ENCODE data around the gene DNAAF3. TPM values are rescaled to one million over a fixed set of nuclear protein-coding genes. Genes with fewer than 3 reads are reported as not detected.

The DNAAF3 gene
- total RNA-seq, 1 donor from 2014 or later, result 0.53 TPM

DNA sequence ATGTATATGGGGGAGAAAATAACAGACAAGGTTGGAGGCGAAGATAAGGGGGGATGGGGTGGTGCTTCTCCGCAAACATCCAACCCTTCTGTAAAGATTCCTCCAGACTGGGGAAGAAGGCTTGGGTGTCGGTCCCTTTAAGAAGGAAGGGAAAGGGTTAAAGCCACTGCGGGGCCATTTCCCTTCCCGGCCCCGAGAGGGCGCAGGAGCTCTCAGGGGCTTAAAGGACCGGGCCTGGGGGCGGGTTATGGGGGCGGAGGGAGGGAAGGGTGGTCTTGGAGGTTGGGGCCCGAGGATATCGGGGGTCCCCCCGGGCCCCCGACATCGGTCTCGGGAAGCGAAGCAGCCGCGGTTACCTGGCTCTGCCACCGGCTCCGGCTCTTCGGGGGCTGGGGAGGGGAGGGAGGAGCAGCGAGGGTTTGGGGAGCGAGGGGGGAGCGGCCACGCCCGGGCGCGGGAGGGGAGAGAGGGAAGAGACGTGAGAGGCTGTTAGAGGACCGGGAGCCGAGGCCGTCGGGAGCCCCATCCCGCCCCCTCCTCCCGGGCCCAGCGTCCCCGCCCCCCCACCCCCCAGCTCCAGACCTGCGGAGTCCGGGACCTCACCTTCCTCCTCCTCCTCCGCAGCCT is 20.2 kb downstream of the DNAAF3 start:
- Histone ChIP-seq H3K27me3 (ENCODE audit: control insufficient read depth, insufficient read depth, low read length) (no peaks in the 10 kb centered on the region), H3K4me3 (ENCODE audit: low read depth, low read length) (peak overlapping the region; percentile 40), H3K36me3 (ENCODE audit: control insufficient read depth, insufficient read depth, low read length) (no peaks in the 10 kb centered on the region)
- DNase-seq (ENCODE audit: low read depth) (no peak), FAIRE-seq (no peak)
- TF ChIP-seq CTCF (IDR thresholded peaks at IDR 0.05; ENCODE audit: insufficient read depth, low read length, severe bottlenecking), result peak; percentile 80

DNA sequence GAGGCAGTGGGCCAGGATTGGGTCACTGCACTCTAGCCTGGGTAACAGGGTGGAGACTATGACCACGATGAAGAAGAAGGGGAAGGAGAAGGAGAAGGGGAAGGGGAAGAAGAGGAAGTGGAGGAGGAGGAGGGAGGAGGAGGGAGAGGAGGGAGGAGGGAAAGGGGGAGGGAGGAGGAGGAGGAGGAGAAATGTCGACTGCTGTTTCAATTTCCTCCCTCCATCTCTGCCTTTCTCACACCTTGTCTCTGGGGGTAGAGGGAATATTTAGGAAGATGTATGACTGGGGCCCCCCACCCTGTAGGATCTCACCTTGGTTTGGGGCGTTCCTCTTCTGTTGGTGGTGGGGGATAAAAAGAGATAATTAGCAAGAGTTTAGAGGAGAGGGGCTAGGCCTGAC is 21.2 kb downstream of the DNAAF3 start:
- H3K36me3 ChIP-seq (ENCODE audit: control insufficient read depth, insufficient read depth, low read length), result no peaks in the 10 kb centered on the region
- DNase-seq (ENCODE audit: low read depth) (no peak), FAIRE-seq (no peak)
- H3K27me3 ChIP-seq (ENCODE audit: control insufficient read depth, insufficient read depth, low read length), result no peaks in the 10 kb centered on the region
- H3K4me3 ChIP-seq (ENCODE audit: low read depth, low read length), result no peak overlapping the region
- TF ChIP-seq CTCF (IDR thresholded peaks at IDR 0.05; ENCODE audit: insufficient read depth, low read length, severe bottlenecking), result no peak

- DNase-seq (ENCODE audit: low read depth) (no peak), FAIRE-seq (no peak)
- H3K36me3 ChIP-seq (ENCODE audit: control insufficient read depth, insufficient read depth, low read length), result no peaks in the 10 kb centered on the region
- TF ChIP-seq CTCF (IDR thresholded peaks at IDR 0.05; ENCODE audit: insufficient read depth, low read length, severe bottlenecking), result no peak
- no peaks in the 10 kb centered on the region for H3K27me3 ChIP-seq (ENCODE audit: control insufficient read depth, insufficient read depth, low read length)
- no peak overlapping the region for H3K4me3 ChIP-seq (ENCODE audit: low read depth, low read length)
These were observed 24.7 kb downstream of the DNAAF3 start for GRCh38 chr19:55141696-55142095.

- TF ChIP-seq CTCF (IDR thresholded peaks at IDR 0.05; ENCODE audit: insufficient read depth, low read length, severe bottlenecking), result no peak
- DNase-seq (ENCODE audit: low read depth) (no peak), FAIRE-seq (no peak)
- Histone ChIP-seq H3K4me3 (ENCODE audit: low read depth, low read length) (no peak overlapping the region), H3K36me3 (ENCODE audit: control insufficient read depth, insufficient read depth, low read length) (no peaks in the 10 kb centered on the region), H3K27me3 (ENCODE audit: control insufficient read depth, insufficient read depth, low read length) (peaks cover 2% of the 10 kb centered on the region)
These were observed 28.5 kb downstream of the DNAAF3 start for GRCh38 chr19:55137915-55138314.

GRCh38 chr19:55136399-55137102 is 29.9 kb downstream of the DNAAF3 start:
- Histone ChIP-seq H3K4me3 (ENCODE audit: low read depth, low read length) (no peak overlapping the region), H3K36me3 (ENCODE audit: control insufficient read depth, insufficient read depth, low read length) (no peaks in the 10 kb centered on the region), H3K27me3 (ENCODE audit: control insufficient read depth, insufficient read depth, low read length) (peaks cover 2% of the 10 kb centered on the region)
- FAIRE-seq, result no peak
- no peak for DNase-seq (ENCODE audit: low read depth)
- TF ChIP-seq CTCF (IDR thresholded peaks at IDR 0.05; ENCODE audit: insufficient read depth, low read length, severe bottlenecking), result no peak

Data from bronchial epithelial cell (primary cell).